Colonic mucosa (tissue), 4 donors: ENCODE data around the gene VAC14. TPM values are rescaled to one million over a fixed set of nuclear protein-coding genes. Genes with fewer than 3 reads are reported as not detected.
A peak's percentile ranks its signal among the peaks of the same experiment; 100 is the strongest.

ENCODE experiments used
- DNase-seq: peaks from one replicate; pipeline ENCODE4 v3.0.0-alpha.2; 2020
- H3K27ac ChIP-seq: fragments of 200-600 bp; one replicate; pipeline ENCODE4 v1.8.0; 2021
- H3K27me3 ChIP-seq: fragments of 200-600 bp; one replicate; pipeline ENCODE4 v1.8.0; 2021
- H3K36me3 ChIP-seq: fragments of 200-600 bp; one replicate; pipeline ENCODE4 v1.8.0; 2021
- H3K4me1 ChIP-seq: fragments of 200-600 bp; one replicate; pipeline ENCODE4 v1.8.0; 2021; ENCODE audit warnings: mild to moderate bottlenecking
- H3K4me3 ChIP-seq: fragments of 200-600 bp; one replicate; pipeline ENCODE4 v1.8.0; 2021
- H3K9ac ChIP-seq, 2 donors: one replicate each; pipeline ENCODE4 v1.7.0; 2013; ENCODE audit warnings: control low read depth in 2 of 2, low read depth in 2 of 2, low read length in 2 of 2
- H3K9me3 ChIP-seq: fragments of 200-600 bp; one replicate; pipeline ENCODE4 v1.8.0; 2021
- CTCF ChIP-seq: fragments of 200-600 bp; IDR thresholded peaks from one replicate; pipeline ENCODE4 v1.8.0; 2022; ENCODE audit warnings: antibody characterized with exemption, mild to moderate bottlenecking
- intact Hi-C: fragments of 100-400 bp; cut with DNase I; formaldehyde crosslinking; loops from one replicate; pipeline ENCODE4 v1.14.1; 2022
- total RNA-seq, 2 donors: library from RNA; stranded (reverse); fragmentation: NEBNext Ultra II Directional in 1 of 2; extraction: Animal tissue kit (Norgen Biotek cat#: 25700) in 1 of 2; gene quantifications; one replicate each; pipeline ENCODE4 v1.2.1, GENCODE V29; 2021
- donor health status: healthy.
- donor health status: DM: no; HTN: no; CAD: no.
- donor health status: DM: no; HTN: no; CAD: no.

Gene VAC14
- total RNA-seq, 2 donors from 2014 or later: 20.7 to 41.8 TPM

- H3K27me3 ChIP-seq: no peaks in the 10 kb centered on the region
- no peak overlapping the region for H3K9ac ChIP-seq
- H3K9me3 ChIP-seq: no peaks in the 10 kb centered on the region
- intact Hi-C loops: no loop called here
- no peak for TF ChIP-seq CTCF
- no peak overlapping the region for H3K4me3 ChIP-seq
- no peaks in the 10 kb centered on the region for H3K36me3 ChIP-seq
- H3K27ac ChIP-seq: no peak overlapping the region
- DNase-seq: no peak
- no peaks in the 10 kb centered on the region for H3K4me1 ChIP-seq
Observed at GRCh38 chr16:70662991-70663523, 137.9 kb downstream of the VAC14 start.

- intact Hi-C loops: no loop called here
- Histone ChIP-seq H3K27me3 (no peaks in the 10 kb centered on the region), H3K4me3 (no peak overlapping the region), H3K9ac (peak overlapping the region in 1 of 2 donors; percentile 24), H3K4me1 (no peaks in the 10 kb centered on the region), H3K9me3 (no peaks in the 10 kb centered on the region), H3K27ac (no peak overlapping the region), H3K36me3 (no peaks in the 10 kb centered on the region)
- no peak for TF ChIP-seq CTCF
- no peak for DNase-seq
Observed at GRCh38 chr16:70661918-70662641, 138.9 kb downstream of the VAC14 start.

GRCh38 chr16:70661534-70661917 is 139.4 kb downstream of the VAC14 start:
- TF ChIP-seq CTCF: no peak
- Histone ChIP-seq H3K27me3 (no peaks in the 10 kb centered on the region), H3K4me3 (no peak overlapping the region), H3K27ac (no peak overlapping the region), H3K36me3 (no peaks in the 10 kb centered on the region), H3K9me3 (no peaks in the 10 kb centered on the region), H3K9ac (no peak overlapping the region), H3K4me1 (no peaks in the 10 kb centered on the region)
- intact Hi-C loops: no loop called here
- no peak for DNase-seq

- Histone ChIP-seq H3K27me3 (no peaks in the 10 kb centered on the region), H3K27ac (no peak overlapping the region), H3K4me1 (no peaks in the 10 kb centered on the region), H3K9ac (no peak overlapping the region), H3K36me3 (no peaks in the 10 kb centered on the region), H3K4me3 (no peak overlapping the region), H3K9me3 (no peaks in the 10 kb centered on the region)
- intact Hi-C loops: no loop called here
- TF ChIP-seq CTCF: no peak
- DNase-seq: no peak
Observed at GRCh38 chr16:70660672-70661350, 140.1 kb downstream of the VAC14 start.

GRCh38 chr16:70659953-70660671 is 140.8 kb downstream of the VAC14 start:
- H3K9me3 ChIP-seq: no peaks in the 10 kb centered on the region
- H3K9ac ChIP-seq: peak overlapping the region in 1 of 2 donors; percentile 12
- no peaks in the 10 kb centered on the region for H3K27me3 ChIP-seq
- no peak overlapping the region for H3K4me3 ChIP-seq
- DNase-seq: no peak
- intact Hi-C loops: no loop called here
- no peaks in the 10 kb centered on the region for H3K4me1 ChIP-seq
- H3K36me3 ChIP-seq: no peaks in the 10 kb centered on the region
- H3K27ac ChIP-seq: no peak overlapping the region
- no peak for TF ChIP-seq CTCF
